Measurements from ENCODE around the gene CLN6. TPM values are rescaled to one million over a fixed set of nuclear protein-coding genes. Genes with fewer than 3 reads are reported as not detected.
"Not testable (repeated sequence)": the region's sequence is repeated elsewhere in the genome, so short reads cannot be mapped to it uniquely, and the experiment has no call there.

The CLN6 gene
- total RNA-seq, 1 donor, result 9.3 TPM

DNA sequence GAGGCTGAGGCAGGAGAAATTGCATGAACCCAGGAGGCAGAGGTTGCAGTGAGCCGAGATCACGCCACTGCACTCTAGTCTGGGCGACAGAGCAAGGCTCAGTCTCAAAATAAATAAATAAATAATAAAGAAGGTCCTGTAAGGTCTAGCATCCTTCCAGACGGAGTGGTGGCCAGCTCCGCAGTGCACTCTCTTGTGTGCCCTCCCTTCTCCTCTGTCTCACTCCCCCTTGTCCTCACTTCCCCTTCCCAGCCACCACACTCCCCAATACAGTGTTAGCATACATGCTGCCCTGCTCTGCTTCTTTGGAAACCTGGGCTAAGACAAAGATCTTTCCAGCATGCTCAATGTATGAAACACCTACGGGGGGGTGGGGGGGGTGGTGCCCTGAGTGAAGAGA lies 3.4 kb upstream of the CLN6 start:
- H3K4me1 ChIP-seq (ENCODE audit: insufficient read depth, low read length), result peaks cover 49% of the 10 kb centered on the region
- no peak overlapping the region for H3K4me3 ChIP-seq (ENCODE audit: low read length)
- H3K9me3 ChIP-seq (ENCODE audit: low read depth, low read length), result no peaks in the 10 kb centered on the region
- no peaks in the 10 kb centered on the region for H3K27me3 ChIP-seq (ENCODE audit: insufficient read depth, low read length)

DNA sequence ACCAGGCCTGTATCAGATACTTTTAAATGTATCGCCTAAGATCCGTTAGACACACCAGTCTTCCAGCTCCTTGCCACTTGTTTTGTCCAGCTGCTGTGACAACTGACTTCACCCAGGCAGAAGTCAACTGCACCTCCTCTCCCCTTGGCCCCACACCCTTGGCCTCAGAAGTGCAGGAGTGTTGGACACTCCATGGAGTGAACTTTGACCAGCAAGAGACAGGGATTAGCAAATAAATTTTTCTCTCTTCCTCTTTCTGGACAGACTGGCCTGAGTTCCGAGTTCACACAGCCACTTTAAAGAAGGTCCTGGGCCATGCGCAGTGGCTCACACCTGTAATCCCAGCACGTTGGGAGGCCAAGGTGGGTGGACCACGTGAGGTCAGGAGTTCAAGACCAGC lies 2.9 kb upstream of the CLN6 start:
- H3K4me3 ChIP-seq (ENCODE audit: low read length), result no peak overlapping the region
- peaks cover 54% of the 10 kb centered on the region for H3K4me1 ChIP-seq (ENCODE audit: insufficient read depth, low read length)
- H3K9me3 ChIP-seq (ENCODE audit: low read depth, low read length), result no peaks in the 10 kb centered on the region
- no peaks in the 10 kb centered on the region for H3K27me3 ChIP-seq (ENCODE audit: insufficient read depth, low read length)

DNA sequence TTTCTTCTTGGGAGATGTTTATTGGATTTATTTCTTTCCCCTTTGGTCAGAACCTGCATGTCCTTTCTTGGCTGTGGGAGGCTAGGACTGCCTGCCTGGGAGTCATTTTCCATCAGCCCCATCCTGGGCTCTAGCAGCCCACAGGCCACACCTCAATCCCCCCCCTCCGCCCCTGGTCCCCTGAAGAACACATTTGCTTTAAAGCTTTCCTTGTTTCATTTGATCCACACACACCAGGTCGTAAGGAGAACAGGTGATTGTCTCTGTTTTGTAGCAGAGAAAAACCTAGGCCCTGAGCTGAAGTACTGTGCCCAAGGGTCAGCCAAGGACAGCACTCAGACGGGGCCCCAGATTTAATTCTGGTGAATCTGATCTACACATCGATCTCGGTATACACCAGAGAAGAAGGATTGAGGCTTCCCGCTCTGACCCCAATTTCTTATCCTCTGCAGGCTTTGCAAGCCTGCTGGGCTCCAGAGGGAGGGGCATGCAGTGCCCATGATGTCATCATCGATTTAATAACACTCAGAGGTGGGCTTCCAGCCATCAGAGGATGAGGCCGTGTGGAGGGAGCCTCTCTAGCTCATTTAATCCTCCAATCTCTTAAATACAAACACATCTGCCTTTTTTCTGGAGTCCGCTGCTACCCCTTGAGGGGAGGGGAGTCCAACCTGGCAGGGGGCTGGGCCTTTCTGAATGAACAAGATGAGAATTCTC lies 1.7 kb upstream of the CLN6 start:
- no peaks in the 10 kb centered on the region for H3K9me3 ChIP-seq (ENCODE audit: low read depth, low read length)
- H3K4me1 ChIP-seq (ENCODE audit: insufficient read depth, low read length), result peaks cover 56% of the 10 kb centered on the region
- no peaks in the 10 kb centered on the region for H3K27me3 ChIP-seq (ENCODE audit: insufficient read depth, low read length)
- no peak overlapping the region for H3K4me3 ChIP-seq (ENCODE audit: low read length)

DNA sequence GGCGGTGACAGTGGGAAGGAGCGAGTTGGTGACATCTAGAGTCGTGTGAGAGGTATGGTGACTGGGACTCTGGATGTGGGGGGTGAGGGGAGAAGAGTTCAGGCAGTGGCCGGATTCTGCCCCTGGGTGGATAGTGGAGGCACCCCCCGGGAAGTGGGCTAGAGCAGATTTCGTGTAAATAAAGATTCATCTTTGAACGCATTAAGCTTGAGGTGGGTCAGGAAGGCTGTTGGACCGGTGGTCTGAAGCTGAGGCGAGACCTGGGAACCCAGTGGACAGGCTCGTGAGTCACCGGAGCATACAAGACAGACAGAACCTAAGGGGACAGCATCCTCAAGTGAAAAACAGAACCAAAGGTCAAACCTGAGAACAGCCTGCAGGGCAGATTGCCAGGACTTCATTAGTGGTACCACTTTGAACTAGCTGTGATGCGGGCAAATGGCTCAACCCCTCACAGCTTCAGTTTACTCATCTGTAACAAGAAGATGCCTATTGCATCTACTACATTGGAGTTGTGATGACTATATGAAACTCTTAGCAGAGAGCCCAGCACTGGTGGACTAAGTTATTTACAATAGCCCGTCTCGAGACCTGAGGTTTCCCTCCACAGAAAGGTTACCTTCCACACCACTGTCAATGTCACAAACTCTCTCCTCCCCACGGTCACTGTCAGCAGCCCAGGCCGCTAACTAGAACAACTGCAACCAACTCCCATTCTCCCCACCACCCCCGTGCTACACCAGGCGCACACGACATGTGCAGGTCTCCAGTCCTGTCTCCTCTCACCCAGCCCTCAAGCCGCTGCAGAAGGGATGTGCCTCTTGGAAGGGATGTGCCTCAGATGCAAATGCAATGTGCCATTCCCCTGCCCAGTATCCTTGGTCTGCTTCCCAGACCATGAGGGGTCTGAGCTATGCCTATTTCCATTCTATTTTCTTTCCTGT lies 901 bp upstream of the CLN6 start:
- H3K4me1 ChIP-seq (ENCODE audit: insufficient read depth, low read length), result peaks cover 58% of the 10 kb centered on the region
- no peaks in the 10 kb centered on the region for H3K9me3 ChIP-seq (ENCODE audit: low read depth, low read length)
- no peaks in the 10 kb centered on the region for H3K27me3 ChIP-seq (ENCODE audit: insufficient read depth, low read length)
- peak overlapping the region; percentile 76 for H3K4me3 ChIP-seq (ENCODE audit: low read length)

DNA sequence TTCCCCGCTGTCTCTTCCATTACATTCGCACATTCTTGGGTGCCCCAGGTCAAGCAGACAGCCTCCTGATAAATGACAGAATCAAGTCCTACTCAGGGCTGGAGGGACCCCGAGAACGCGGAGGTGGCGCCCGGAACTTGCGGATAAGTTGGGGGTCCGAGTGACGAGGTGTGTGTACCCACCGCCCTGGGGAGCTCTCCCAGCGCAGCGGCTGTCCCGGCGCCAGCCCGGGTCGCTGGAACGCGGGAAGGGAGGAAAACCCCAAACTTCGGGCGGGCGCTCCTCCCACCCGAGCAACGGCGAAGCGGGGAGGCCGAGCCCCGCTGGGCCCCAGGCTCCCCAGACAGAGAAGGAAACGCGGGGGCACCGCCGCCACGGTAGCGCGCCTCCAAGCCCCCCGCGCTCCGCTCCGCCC lies 550 bp downstream of the CLN6 start:
- H3K4me3 ChIP-seq (ENCODE audit: low read length), result peak overlapping the region; percentile 76
- H3K27me3 ChIP-seq (ENCODE audit: insufficient read depth, low read length), result no peaks in the 10 kb centered on the region
- H3K9me3 ChIP-seq (ENCODE audit: low read depth, low read length), result no peaks in the 10 kb centered on the region
- H3K4me1 ChIP-seq (ENCODE audit: insufficient read depth, low read length), result peaks cover 65% of the 10 kb centered on the region

DNA sequence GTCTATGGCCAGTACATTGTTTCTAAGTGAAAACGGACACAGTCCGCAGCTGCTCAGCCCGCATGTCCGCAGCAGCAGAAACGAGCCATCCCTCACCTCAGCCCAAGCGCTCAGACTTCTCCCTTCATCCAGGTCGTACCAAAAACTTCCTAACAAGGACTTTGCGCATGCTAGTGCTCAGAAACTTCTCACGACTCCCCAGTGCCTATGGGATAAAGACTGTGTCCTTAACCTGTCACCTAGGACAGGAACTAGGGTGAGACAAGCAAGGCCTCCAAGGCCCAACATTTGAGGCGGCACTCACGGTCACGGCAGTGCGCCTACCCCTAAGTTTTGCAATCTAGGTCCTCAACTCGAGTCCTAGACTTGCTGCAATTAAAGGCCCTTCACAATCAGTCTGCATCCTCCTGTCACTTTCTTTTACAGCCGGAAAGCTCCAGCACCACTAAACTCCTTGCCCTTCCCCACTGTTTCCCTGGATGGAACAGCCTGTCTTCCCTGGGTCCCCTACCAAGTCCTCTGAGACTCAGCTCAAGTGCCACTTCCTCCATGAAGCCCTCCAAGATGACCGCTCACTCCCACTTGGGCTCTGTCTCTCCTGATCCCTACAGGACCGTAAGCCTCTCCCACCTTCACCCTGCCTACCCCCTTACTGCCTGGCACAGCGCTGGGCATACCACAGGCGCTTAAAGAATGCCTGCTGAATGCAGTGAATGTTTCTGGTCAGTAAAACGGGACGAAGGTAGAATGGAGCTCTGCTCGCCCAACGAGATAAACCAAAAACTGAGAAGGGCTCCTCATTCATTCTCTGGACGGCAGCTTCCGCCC lies 1.2 kb downstream of the CLN6 start:
- Histone ChIP-seq H3K9me3 (ENCODE audit: low read depth, low read length) (no peaks in the 10 kb centered on the region), H3K4me3 (ENCODE audit: low read length) (peak overlapping the region; percentile 76), H3K4me1 (ENCODE audit: insufficient read depth, low read length) (peaks cover 58% of the 10 kb centered on the region), H3K27me3 (ENCODE audit: insufficient read depth, low read length) (no peaks in the 10 kb centered on the region)

DNA sequence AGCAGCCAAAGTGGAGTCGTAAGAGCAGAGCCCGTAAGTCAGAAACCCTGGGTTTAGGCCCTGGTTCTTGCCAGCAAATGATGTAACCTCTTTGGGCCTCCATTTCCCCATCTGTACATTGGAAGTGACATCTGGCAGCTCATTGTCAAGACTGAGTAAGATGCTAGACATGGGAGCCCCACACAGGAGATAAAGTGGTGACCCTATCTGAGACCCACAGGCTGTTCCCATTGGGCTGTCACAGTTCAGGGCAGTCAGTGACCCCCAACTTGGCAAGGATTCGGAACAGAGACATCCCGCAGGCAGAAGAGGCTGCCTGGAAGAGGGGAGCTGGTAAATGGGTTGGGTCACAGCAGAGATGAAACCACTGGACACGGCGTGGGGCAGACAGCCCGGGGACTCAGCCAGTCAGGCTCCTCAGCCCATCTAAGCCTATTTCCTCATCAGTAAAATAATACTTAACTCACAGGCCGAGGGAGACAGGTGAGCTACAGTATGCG lies 1.8 kb downstream of the CLN6 start:
- no peaks in the 10 kb centered on the region for H3K27me3 ChIP-seq (ENCODE audit: insufficient read depth, low read length)
- peaks cover 52% of the 10 kb centered on the region for H3K4me1 ChIP-seq (ENCODE audit: insufficient read depth, low read length)
- H3K9me3 ChIP-seq (ENCODE audit: low read depth, low read length), result no peaks in the 10 kb centered on the region
- no peak overlapping the region for H3K4me3 ChIP-seq (ENCODE audit: low read length)

DNA sequence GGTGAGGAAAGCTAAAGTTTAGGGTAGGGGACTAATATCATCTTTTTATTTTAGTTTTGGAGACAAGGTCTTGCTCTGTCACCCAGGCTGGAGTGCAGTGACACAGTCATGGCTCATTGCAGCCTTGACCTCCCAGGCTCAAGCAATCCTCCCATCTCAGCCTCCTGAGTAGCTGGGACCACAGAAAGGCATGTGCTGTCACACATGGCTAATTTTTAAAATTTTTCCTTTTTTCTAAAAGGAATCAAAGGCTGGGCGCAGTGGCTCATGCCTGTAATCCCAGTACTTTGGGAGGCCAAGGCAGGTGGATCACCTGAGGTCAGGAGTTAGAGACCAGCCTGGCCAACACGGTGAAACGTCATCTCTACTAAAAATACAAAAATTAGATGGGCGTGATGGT lies 4.1 kb downstream of the CLN6 start:
- H3K4me1 ChIP-seq (ENCODE audit: insufficient read depth, low read length), result peaks cover 35% of the 10 kb centered on the region
- not testable (repeated sequence) for H3K9me3 ChIP-seq (ENCODE audit: low read depth, low read length); H3K27me3 ChIP-seq (ENCODE audit: insufficient read depth, low read length); H3K4me3 ChIP-seq (ENCODE audit: low read length)

DNA sequence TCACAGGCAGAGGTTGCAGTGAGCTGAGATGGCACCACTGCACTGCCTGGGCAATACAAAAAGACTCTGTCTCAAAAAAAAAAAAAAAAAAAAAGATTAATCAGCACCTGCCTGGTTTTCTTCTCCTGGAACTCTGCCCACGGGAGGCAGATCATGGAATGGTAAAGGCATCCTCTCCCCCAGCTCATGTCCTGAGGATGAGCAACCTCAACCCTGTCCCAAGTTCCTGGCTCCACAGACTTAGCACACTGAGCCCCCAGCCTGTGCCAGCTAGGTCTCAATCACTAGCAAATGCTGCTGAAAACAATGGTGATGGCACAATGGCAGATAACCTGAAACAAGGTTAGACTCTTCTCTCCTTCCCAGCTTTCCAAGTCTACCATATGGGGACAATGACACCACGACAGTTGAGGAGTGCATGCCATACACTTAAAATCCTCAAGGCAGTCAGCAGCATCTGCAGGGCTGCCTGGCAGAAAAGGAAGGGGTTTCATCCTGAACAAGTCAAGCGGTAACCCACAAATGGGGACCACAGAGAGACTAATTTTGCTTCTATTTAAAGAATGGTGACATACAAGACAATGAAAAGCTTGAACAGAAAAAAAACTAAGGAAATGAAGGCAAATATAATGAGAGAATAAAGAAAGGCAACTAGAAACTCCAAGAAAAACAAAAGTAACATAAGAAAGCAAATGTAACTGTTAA lies 4.8 kb downstream of the CLN6 start:
- no peaks in the 10 kb centered on the region for H3K27me3 ChIP-seq (ENCODE audit: insufficient read depth, low read length)
- no peaks in the 10 kb centered on the region for H3K9me3 ChIP-seq (ENCODE audit: low read depth, low read length)
- H3K4me1 ChIP-seq (ENCODE audit: insufficient read depth, low read length), result peaks cover 29% of the 10 kb centered on the region
- H3K4me3 ChIP-seq (ENCODE audit: low read length), result no peak overlapping the region

DNA sequence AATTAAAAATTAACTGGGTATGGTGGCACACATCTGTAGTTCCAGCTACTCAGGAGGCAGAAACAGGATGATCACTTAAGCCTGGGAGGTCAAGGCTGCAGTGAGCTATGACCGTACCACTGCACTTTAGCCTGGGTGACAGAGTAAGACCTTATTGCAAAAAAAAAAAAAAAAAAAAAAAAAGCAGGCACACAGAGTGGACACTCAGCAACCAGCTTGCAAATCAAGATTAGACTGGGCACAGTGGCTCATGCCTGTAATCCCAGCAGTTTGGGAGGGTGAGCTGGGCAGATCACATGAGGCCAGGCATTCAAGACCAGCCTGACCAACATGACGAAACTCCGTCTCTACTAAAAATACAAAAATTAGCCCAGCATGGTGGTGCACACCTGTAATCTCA lies 5.4 kb downstream of the CLN6 start:
- Histone ChIP-seq H3K4me1 (ENCODE audit: insufficient read depth, low read length) (peaks cover 29% of the 10 kb centered on the region), H3K4me3 (ENCODE audit: low read length) (no peak overlapping the region), H3K27me3 (ENCODE audit: insufficient read depth, low read length) (no peaks in the 10 kb centered on the region), H3K9me3 (ENCODE audit: low read depth, low read length) (no peaks in the 10 kb centered on the region)

DNA sequence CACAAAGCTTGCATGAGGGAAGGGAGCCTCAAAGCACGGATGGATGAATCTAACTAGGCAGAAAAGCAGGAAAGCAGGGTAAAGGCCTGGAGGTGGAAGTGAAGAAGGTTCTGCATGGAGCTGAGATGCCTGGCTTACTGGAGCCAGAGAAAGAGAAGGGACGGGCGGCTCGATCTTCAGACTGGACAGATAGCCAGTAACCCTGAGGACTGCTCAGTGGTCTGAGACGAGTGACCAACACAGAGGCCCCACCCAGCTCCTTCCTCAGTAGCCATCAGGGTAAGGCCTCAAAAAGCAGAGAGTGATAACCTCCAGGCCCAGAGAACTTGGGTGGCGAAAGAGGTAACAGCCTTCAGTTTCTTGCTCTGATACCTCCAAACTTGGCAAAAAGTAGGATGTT lies 6.4 kb downstream of the CLN6 start:
- H3K4me3 ChIP-seq (ENCODE audit: low read length), result no peak overlapping the region
- H3K9me3 ChIP-seq (ENCODE audit: low read depth, low read length), result no peaks in the 10 kb centered on the region
- no peaks in the 10 kb centered on the region for H3K27me3 ChIP-seq (ENCODE audit: insufficient read depth, low read length)
- peaks cover 20% of the 10 kb centered on the region for H3K4me1 ChIP-seq (ENCODE audit: insufficient read depth, low read length)

DNA sequence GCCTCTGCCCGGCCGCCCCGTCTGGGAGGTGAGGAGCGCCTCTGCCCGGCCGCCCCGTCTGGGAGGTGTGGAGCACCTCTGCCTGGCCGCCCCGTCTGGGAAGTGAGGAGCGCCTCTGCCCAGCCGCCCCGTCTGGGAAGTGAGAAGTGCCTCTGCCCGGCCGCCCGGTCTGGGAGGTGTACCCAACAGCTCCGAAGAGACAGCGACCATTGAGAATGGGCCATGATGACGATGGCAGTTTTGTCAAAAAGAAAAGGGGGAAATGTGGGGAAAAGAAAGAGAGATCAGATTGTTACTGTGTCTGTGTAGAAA lies 7.1 kb downstream of the CLN6 start:
- H3K9me3 ChIP-seq (ENCODE audit: low read depth, low read length); H3K27me3 ChIP-seq (ENCODE audit: insufficient read depth, low read length); H3K4me3 ChIP-seq (ENCODE audit: low read length): not testable (repeated sequence)
- H3K4me1 ChIP-seq (ENCODE audit: insufficient read depth, low read length), result peaks cover 12% of the 10 kb centered on the region

DNA sequence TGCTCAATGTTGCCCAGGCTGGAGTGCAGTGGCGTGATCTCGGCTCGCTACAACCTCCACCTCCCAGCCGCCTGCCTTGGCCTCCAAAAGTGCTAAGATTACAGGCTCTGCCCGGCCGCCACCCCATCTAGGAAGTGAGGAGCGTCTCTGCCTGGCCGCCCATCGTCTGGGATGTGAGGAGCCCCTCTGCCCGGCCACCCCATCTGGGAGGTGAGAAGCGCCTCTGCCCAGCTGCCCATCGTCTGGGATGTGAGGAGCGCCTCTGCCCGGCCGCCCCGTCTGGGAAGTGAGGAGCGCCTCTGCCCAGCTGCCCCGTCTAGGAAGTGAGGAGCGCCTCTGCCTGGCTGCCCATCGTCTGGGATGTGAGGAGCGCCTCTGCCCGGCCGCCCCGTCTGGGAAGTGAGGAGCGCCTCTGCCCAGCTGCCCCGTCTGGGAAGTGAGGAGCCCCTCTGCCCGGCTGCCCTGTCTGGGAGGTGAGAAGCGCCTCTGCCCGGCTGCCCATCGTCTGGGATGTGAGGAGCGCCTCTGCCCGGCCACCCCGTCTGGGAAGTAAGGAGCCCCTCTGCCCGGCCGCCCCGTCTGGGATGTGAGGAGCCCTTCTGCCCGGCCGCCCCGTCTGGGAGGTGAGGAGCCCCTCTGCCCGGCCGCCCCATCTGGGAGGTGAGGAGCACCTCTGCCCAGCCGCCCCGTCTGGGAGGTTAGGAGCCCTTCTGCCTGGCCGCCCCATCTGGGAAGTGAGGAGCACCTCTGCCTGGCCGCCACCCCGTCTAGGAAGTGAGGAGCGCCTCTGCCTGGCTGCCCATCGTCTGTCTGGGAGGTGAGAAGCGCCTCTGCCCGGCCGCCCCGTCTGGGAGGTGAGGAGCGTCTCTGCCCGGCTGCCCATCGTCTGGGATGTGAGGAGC lies 7.7 kb downstream of the CLN6 start:
- H3K27me3 ChIP-seq (ENCODE audit: insufficient read depth, low read length); H3K9me3 ChIP-seq (ENCODE audit: low read depth, low read length); H3K4me3 ChIP-seq (ENCODE audit: low read length): not testable (repeated sequence)
- H3K4me1 ChIP-seq (ENCODE audit: insufficient read depth, low read length), result peaks cover 11% of the 10 kb centered on the region

DNA sequence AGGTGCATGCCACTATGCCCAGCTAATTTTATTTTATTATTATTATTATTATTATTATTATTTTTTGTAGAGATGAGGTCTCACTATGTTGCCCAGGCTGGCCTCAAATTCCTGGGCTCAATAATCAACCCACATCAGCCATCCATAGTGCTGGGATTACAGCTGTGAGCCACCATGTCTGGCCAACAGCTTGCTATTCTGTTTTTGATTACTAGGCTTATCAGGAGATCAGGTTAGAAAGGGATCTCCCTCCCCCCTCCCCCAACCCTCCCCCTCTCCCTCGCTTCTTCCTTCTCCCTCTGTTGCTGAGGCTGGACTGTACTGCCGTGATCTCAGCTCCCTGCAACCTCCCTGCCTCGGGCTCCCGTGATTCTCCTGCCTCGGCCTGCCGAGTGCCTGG lies 8.6 kb downstream of the CLN6 start:
- no peaks in the 10 kb centered on the region for H3K9me3 ChIP-seq (ENCODE audit: low read depth, low read length)

More for the DNA sequence above, 8.6 kb downstream of the CLN6 start:
- Histone ChIP-seq H3K27me3 (ENCODE audit: insufficient read depth, low read length) (no peaks in the 10 kb centered on the region), H3K4me3 (ENCODE audit: low read length) (no peak overlapping the region), H3K4me1 (ENCODE audit: insufficient read depth, low read length) (peaks cover 11% of the 10 kb centered on the region)
